ENCODE results near the gene NPW. TPM values are rescaled to one million over a fixed set of nuclear protein-coding genes. Genes with fewer than 3 reads are reported as not detected.

NPW gene
- total and polyA plus RNA-seq, 12 donors = 0.39 to 0.54 TPM; not detected in 10

DNA sequence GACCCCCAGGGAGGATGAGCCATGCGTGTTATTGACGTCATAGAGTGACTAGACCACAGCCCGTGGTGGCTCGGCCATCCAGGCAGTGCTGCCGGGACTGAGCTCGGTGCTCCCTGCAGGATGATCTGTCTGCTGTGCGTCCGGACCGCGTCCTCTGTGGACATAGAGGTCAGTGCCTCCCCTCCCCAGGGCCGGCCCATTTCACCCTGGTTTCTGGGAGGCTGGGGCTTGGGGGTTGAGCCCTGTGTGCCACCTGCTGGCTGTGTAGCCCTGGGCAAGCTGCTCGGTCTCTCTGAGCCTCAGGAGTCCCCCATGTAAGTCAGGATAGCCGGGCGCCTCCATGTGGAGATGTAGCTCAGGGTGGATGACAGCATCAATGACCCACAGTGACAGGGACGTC lies 36.5 kb downstream of the NPW start:
- intact Hi-C loops (cut with DNase I) = loop anchor here in 2 of 10 donors (5.0 kb wide), 1 partner anchor 34 kb away; no protein-coding TSS in a partner anchor
- Histone ChIP-seq H3K36me3 (peaks cover 4 to 97% (median 35%) of the 10 kb centered on the region in 9 donors), H3K27me3 (no peaks in the 10 kb centered on the region), H3K27ac (no peak overlapping the region), H3K9me3 (no peaks in the 10 kb centered on the region), H3K4me3 (no peak overlapping the region), H3K4me1 (peaks cover 0 to 4% (median 0%) of the 10 kb centered on the region in 9 donors)
- TF ChIP-seq, protein P1, sequence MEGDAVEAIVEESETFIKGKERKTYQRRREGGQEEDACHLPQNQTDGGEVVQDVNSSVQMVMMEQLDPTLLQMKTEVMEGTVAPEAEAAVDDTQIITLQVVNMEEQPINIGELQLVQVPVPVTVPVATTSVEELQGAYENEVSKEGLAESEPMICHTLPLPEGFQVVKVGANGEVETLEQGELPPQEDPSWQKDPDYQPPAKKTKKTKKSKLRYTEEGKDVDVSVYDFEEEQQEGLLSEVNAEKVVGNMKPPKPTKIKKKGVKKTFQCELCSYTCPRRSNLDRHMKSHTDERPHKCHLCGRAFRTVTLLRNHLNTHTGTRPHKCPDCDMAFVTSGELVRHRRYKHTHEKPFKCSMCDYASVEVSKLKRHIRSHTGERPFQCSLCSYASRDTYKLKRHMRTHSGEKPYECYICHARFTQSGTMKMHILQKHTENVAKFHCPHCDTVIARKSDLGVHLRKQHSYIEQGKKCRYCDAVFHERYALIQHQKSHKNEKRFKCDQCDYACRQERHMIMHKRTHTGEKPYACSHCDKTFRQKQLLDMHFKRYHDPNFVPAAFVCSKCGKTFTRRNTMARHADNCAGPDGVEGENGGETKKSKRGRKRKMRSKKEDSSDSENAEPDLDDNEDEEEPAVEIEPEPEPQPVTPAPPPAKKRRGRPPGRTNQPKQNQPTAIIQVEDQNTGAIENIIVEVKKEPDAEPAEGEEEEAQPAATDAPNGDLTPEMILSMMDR (IDR thresholded peaks at IDR 0.05) = peak; percentile 6 to 45 (median 27)
- WGBS, 2 donors = 62 to 64% methylated on average over 15 of the region's 15 CpGs
- peak in 6 of 8 donors; percentile 18 to 43 (median 36) for ATAC-seq
- no peak for DNase-seq

DNA sequence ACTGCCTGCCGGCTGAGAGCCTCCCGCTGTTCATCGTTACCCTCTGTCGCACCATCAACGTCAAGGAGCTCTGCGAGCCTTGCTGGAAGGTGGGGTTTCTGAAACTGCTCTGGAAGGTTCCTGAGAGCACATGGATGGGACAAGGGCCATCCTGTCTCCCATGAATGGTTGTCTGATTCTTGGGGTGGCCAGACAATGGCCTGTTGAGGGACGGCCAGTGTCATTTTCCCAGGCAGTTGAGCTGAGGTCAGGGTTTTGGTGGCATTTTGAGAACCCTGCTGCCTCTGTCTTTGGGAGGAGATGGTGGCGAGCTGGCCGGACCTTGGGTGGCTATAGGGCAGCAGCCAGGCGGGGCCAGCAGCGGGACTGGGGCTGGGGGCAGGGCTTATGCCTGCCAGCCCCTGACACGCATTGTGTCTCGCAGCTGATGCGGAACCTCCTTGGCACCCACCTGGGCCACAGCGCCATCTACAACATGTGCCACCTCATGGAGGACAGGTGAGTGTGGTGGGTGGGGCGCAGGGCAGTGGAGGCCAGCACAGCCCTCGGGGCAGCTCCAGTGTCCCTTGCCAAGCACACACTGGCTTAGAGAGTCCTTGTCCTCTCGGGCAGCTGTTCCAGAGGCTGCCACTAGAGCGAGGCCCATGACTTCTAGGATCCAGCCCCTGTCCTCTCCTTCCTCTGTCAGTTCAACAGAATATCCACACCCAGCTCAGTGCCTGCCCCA lies 37.3 kb downstream of the NPW start:
- DNase-seq (no peak), ATAC-seq (peak in 3 of 8 donors; percentile 15 to 56 (median 17))
- peaks cover 4 to 97% (median 33%) of the 10 kb centered on the region in 9 donors for H3K36me3 ChIP-seq
- TF ChIP-seq, protein P1 (IDR thresholded peaks at IDR 0.05) = peak in 3 of 9 donors; percentile 6 to 27 (median 11)
- no peaks in the 10 kb centered on the region for H3K9me3 ChIP-seq
- peaks cover 0 to 4% (median 0%) of the 10 kb centered on the region in 9 donors for H3K4me1 ChIP-seq
- no peak overlapping the region for H3K27ac ChIP-seq
- no peaks in the 10 kb centered on the region for H3K27me3 ChIP-seq
- no peak overlapping the region for H3K4me3 ChIP-seq
- 89 to 90% methylated on average over 19 of the region's 19 CpGs for WGBS, 2 donors
- intact Hi-C loops (cut with DNase I) = loop anchor here in 2 of 10 donors (5.0 kb wide), 1 partner anchor 35 kb away; no protein-coding TSS in a partner anchor

DNA sequence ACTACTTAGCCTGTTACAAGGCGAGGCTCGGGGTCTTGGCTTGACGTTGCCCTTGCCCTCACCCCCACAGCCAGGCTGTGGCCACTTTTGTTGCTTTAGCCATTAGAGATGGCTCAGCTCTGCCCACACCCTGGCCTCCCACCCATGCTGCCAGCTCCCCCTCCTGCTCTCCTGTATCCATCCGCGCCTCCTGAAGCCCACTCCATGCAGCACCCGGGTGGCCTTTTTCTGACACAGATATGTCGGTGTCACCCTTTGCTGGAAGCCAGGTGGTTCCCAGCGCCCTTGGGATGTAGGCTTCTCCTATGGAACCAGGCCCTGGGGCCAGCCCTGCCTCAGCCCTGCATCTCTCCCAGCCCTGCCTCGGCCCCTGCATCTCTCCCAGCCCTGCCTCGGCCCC lies 37.9 kb downstream of the NPW start:
- no peak overlapping the region for H3K4me3 ChIP-seq
- no peak for ATAC-seq
- DNase-seq = no peak
- intact Hi-C loops (cut with DNase I) = loop anchor here in 2 of 10 donors (5.0 kb wide), 1 partner anchor 35 kb away; no protein-coding TSS in a partner anchor
- WGBS, 2 donors = 91 to 96% methylated on average over 10 of the region's 10 CpGs
- H3K9me3 ChIP-seq = no peaks in the 10 kb centered on the region
- H3K36me3 ChIP-seq = peaks cover 4 to 97% (median 37%) of the 10 kb centered on the region in 9 donors
- TF ChIP-seq, protein P1 (IDR thresholded peaks at IDR 0.05) = no peak
- H3K27ac ChIP-seq = no peak overlapping the region
- peaks cover 0 to 4% (median 0%) of the 10 kb centered on the region in 9 donors for H3K4me1 ChIP-seq
- H3K27me3 ChIP-seq = no peaks in the 10 kb centered on the region

DNA sequence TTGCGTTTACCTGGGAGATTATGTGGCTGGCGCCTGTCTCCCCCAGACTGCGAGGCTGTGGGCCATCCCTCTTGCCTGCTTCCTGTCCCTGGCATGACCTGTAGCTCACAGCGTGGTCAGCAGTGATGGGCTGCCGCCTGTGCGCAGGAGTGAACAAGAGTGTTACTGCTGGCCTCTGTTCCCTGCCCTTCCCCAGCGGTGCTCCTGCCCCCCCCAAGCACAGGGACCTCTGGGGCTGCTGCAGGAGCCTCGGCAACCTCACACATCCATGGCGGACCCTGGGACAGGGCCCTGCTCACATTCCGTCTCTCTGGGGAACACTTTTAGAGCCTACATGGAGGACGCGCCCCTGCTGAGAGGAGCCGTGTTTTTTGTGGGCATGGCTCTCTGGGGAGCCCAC lies 38.8 kb downstream of the NPW start:
- intact Hi-C loops (cut with DNase I) = loop anchor here in 2 of 10 donors (5.0 kb wide), 1 partner anchor 36 kb away; no protein-coding TSS in a partner anchor
- DNase-seq (no peak), ATAC-seq (no peak)
- Histone ChIP-seq H3K9me3 (no peaks in the 10 kb centered on the region), H3K27me3 (no peaks in the 10 kb centered on the region), H3K27ac (no peak overlapping the region), H3K4me3 (no peak overlapping the region), H3K4me1 (peaks cover 0 to 4% (median 0%) of the 10 kb centered on the region in 9 donors), H3K36me3 (peaks cover under 1 to 97% (median 42%) of the 10 kb centered on the region in 9 donors)
- TF ChIP-seq, protein P1 (IDR thresholded peaks at IDR 0.05) = no peak
- 87 to 89% methylated on average over 13 of the region's 13 CpGs for WGBS, 2 donors
